ENCODE results near the gene RBMS3.

- no peak for TF ChIP-seq CTCF (IDR thresholded peaks at IDR 0.05; ENCODE audit: poor library complexity)
- TF ChIP-seq EZH2 (IDR thresholded peaks at IDR 0.05; ENCODE audit: borderline replicate concordance): no peak
- no peak for TF ChIP-seq EZH2phosphoT487 (IDR thresholded peaks at IDR 0.05; ENCODE audit: low read depth, severe bottlenecking, unreplicated experiment)
Measured at GRCh38 chr3:29859726-29860270, 578.9 kb downstream of the RBMS3 start.

Data from hepatocyte (in vitro differentiated cells).